NCI-H69 (cell line): Measurements from ENCODE around the gene RIC8B.
"Not testable (repeated sequence)": the region's sequence is repeated elsewhere in the genome, so short reads cannot be mapped to it uniquely, and the experiment has no call there.

Experiments
- DNase-seq: peaks from one replicate; lab custom pipeline; 2025; lab: John Stamatoyannopoulos, UW

Gene RIC8B

GRCh38 chr12:106903241-106903945 lies 128.9 kb downstream of the RIC8B start:
- peak; percentile 99 for DNase-seq

DNA sequence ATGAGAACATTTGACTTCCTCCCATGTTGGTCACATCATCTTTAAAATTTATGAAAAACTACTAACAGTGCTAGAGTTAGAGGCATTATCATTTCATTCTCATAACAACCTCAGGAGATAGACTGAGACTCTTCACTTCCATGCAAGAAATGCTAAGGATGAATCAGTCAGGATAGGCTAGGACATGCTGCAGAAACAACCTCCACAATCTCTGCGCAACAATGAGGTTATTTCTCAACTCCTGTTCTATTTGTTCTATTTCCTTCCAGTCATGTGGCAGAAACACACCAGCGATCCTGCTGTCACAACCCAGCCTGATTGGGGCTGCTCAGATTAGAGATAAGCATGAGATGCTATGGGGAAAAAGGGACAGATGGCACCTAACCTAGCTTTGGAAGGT lies 132.2 kb downstream of the RIC8B start:
- DNase-seq: no peak

- DNase-seq: no peak
Observed at GRCh38 chr12:106907411-106907810, 132.9 kb downstream of the RIC8B start.

DNA sequence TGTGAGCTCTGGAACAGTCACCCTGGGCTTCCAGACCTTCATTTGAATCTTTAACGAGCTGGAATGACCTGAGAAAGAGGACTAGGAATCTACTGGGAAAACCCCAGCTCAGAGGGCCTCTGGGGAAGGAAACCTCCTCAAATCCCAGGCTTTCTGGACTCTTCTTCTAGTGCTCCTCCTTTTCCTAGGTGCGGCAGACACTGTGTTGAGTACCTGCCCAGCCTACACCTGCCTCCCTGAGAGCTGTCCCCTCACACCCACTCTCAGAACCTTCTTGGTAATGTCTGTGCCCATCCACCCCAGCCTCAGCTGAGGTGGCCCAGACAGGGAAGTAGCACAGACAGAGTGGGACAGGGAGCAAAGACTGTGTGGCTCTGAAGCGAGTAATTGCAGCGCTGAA lies 133.4 kb downstream of the RIC8B start:
- no peak for DNase-seq

DNA sequence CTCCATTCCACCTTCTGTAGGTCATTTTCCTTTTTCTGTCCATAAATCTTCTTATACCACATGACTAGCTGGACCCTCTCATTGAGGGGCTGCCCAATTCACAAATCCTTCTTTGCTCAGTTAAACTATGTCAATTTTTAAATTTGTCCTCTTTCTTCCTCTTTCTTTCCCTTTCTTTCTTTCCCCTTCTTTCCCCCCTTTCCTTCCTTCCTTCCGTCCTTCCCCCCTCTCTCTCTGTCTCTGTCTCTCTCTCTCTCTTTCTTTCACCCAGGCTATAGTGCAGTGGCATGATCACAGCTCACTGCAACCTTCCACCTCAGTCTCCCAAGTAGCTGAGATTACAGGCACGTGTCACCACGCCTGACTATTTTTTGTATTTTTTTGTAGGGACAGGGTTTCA lies 134.1 kb downstream of the RIC8B start:
- no peak for DNase-seq

- DNase-seq: no peak
Observed at GRCh38 chr12:106910202-106910601, 135.7 kb downstream of the RIC8B start.

- no peak for DNase-seq
Observed at GRCh38 chr12:106911581-106911980, 137.1 kb downstream of the RIC8B start.

- no peak for DNase-seq
Observed at GRCh38 chr12:106913456-106913855, 139.0 kb downstream of the RIC8B start.

GRCh38 chr12:106914796-106915634 lies 140.5 kb downstream of the RIC8B start:
- no peak for DNase-seq

- no peak for DNase-seq
Observed at GRCh38 chr12:106915635-106916026, 141.1 kb downstream of the RIC8B start.

GRCh38 chr12:106917503-106917902 lies 143.0 kb downstream of the RIC8B start:
- DNase-seq: peak; percentile 37

DNA sequence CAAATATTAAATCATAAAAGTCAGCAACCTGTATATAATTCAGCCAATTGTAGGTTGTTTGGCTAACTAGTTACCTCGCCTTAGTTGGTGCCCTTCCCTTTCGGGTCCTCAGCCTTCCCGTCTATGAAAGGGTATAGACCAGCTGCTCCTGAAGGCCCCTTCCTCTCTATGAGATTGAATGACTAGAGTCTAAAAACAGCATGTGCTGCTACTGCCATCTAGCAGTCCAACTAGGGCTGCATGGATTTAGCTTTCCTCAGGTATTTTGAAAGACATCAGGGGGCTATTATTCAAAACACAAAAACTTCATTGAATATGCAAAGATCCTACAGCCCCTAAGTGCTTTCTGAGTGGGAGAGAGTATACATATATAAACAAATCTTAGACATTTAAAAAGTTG lies 144.3 kb downstream of the RIC8B start:
- DNase-seq: peak; percentile 94

DNA sequence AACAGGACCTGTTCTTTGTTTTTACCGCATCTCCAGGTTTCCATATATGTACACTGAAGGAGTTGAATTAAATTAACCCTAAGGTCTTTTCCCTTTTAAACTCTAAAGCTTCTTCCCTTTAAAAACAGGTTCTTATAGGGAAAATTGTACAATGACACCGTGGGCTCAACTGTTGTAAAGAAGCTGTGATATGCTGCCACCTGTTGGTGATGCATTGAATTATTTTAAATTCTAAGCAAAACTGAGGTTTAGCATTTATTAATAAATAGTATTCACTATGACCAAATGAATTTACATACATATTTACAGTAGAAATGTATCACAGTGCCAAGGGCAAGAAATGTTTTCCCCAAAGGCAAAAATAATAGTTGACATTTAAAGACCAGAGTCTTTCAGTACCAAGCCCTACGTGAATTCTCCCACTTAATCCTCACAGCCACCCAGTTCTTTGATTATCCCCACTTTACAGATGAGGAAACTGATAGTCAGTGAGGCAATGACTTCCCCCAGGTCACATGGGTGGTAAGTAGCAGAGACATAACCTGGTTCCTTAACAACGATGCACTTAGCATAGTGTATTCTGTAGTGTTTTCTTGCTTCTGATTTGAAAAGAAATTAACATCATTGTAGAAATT lies 145.5 kb downstream of the RIC8B start:
- DNase-seq: peak; percentile 75

GRCh38 chr12:106921976-106922375 lies 147.5 kb downstream of the RIC8B start:
- DNase-seq: not testable (repeated sequence)

GRCh38 chr12:106923594-106923993 lies 149.1 kb downstream of the RIC8B start:
- not testable (repeated sequence) for DNase-seq

GRCh38 chr12:106924268-106924861 lies 149.9 kb downstream of the RIC8B start:
- DNase-seq: no peak

- DNase-seq: no peak
Observed at GRCh38 chr12:106926657-106927056, 152.2 kb downstream of the RIC8B start.

- no peak for DNase-seq
Observed at GRCh38 chr12:106934277-106934676, 159.8 kb downstream of the RIC8B start.
